Fibroblast of mammary gland (primary cell): ENCODE data around the gene SV2C.

Source experiments
- DNase-seq: peaks from one replicate; pipeline ENCODE4 v3.0.0-alpha.2; 2010; ENCODE audit warnings: low read depth
- H3K4me3 ChIP-seq: 2 replicates; pipeline ENCODE4 v1.5.1; 2011; ENCODE audit warnings: low read depth, mild to moderate bottlenecking, low read length, moderate library complexity; ENCODE audit not compliant: control insufficient read depth
- CTCF ChIP-seq: conservative IDR thresholded peaks from 2 replicates; pipeline ENCODE4 v1.5.1; 2011; ENCODE audit warnings: low read depth, low read length, inconsistent platforms; ENCODE audit not compliant: control insufficient read depth, insufficient read depth

SV2C gene

DNA sequence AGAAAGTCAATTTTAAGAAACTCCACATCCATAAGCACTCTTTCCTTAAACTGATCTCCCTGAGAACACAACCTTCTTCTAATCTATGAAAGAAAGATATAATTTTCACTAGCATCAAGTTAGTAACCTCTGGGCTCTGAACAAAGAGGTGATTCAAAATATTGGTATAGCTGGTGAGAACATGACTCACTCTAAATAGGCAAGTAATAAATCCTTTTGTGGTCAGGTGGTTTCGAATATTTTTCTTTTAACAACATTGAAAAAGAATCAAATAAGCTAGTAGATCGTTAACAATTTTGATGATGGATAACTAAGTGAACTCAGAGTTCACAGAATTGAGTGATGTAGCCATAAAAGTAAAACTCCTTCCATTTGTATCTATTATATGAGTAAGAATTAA is 169.3 kb downstream of the SV2C start:
- no peak for TF ChIP-seq CTCF
- H3K4me3 ChIP-seq = no peak overlapping the region
- DNase-seq = no peak

DNA sequence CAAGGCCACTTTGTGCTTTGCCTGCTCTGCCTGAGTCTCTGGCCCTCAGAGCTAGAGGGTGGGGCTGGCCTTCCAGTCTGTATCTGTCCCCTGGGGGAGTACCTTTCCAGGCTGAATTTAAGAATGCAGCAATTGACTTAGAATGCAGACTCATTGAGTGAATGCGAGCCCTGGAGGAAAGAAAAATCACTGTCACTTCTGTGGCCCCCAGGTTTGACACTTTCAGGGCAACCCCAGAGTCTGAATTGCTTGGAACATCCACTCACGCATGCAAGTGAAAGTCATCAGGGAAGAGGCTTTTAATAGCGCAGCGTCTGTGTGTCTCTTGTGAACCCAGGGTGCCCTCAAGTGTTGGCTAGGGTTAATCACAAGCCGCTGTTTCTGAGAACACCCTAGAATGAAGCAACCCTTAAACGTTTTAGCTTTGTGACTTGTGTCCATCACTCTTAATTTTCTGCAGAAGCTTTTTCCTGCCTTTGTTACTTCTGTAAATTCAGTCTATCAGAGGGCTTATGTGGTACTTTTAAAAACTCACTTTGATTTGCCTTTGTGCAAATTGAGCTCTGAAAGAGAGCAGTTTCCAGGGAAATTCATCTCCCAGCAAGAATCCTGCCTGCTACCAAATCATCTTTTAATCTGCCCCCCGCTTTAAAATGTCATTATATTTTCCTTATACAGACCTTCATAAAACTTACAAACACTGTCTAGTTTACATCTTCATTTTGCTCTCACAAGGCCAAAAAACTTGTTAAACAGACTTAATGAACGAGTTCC is 173.1 kb downstream of the SV2C start:
- TF ChIP-seq CTCF = peak; percentile 57
- DNase-seq = peak; percentile 64
- no peak overlapping the region for H3K4me3 ChIP-seq

DNA sequence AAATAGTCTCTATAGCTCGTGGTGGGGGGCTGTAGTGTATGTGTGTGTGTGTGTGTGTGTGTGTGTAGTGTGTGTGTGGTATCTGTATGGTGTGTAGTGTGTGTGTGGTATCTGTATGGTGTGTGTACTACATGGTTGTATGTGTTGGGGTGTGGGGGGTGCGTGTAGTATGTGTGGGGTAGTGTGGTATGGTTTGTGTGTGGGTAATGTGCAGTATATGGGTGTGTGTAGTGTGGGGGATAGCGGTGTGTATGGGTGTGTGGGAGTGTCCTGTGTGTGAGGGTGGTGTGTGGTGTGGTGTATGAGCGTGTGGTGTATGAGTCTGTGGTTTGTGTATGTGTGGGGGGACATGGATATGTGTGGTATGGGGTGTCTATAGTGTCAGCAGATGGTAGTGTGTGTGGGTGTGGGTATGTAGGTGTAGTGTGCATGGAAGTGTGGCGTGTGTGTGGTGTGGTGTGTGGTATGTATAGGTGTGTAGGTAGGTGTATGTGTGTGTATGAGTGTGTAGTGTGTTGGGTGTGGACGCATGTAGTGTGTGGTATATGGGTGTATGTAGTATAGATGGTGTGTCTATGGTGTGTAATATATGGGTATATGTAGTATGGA is 174.1 kb downstream of the SV2C start:
- TF ChIP-seq CTCF = no peak
- no peak for DNase-seq
- H3K4me3 ChIP-seq = no peak overlapping the region

- TF ChIP-seq CTCF = no peak
- H3K4me3 ChIP-seq = no peak overlapping the region
- DNase-seq = no peak
These were observed 174.7 kb downstream of the SV2C start for GRCh38 chr5:76257897-76258296.

DNA sequence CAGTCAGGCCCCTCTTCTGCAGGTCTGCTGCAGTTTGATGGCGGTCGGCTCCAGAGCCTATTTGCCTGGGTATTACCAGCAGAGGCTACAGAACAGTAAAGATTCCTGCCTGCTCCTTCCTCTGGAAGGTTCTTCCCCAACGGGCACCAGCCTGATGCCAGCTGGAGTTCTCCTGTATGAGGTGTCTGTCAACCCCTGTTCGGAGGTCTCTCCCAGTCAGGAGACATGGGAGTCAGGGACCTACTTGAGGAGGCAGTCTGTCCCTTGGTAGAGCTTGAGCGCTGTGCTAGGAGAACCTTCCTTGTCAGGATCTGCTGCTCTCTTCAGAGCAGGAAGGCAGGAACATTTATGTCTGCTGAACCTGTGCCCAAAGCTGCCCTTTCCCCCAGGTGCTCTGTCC is 181.5 kb downstream of the SV2C start:
- no peak for TF ChIP-seq CTCF
- DNase-seq = no peak
- H3K4me3 ChIP-seq = no peak overlapping the region

DNA sequence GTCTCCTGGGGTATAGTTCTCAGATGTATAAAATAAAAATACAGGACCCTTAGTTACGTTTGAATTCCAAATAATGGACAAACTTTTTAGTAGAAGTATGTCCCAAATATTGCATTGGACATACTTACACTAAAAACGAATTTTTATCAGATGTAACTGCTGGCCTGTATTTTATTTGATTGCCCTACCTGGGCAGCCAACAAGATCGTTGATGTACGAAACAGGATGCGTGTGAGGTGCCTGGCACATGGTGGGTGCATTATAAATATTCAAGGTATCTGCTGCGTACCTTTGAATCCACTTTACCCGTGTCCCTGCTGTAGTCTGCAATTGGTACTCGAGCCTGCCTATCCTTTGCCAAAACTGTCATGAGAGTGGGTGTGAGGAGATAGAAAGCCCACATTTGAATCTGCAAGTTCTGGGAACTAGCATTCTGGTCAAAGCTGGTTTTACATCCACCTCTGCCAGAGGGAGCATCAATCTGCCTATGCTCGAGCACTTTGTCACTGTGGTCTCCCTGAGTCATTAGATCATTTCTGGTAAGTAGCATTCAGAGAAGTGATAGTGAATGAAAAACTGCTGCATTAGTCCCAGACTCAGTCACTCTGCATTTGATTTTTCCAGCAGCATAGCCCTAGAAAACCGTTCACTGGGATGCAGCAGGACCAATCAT is 186.2 kb downstream of the SV2C start:
- no peak for TF ChIP-seq CTCF
- DNase-seq = no peak
- no peak overlapping the region for H3K4me3 ChIP-seq
